Tracheal epithelial cell (primary cell): ENCODE measurements around the gene SDHC. TPM values are rescaled to one million over a fixed set of nuclear protein-coding genes. Genes with fewer than 3 reads are reported as not detected.

Source experiments
- total RNA-seq: library from RNA; depleted of rRNA; stranded (reverse); fragments of >200 nt; gene quantifications from 2 replicates; pipeline ENCODE4 v1.2.1, GENCODE V29; 2014

SDHC gene, protein sequence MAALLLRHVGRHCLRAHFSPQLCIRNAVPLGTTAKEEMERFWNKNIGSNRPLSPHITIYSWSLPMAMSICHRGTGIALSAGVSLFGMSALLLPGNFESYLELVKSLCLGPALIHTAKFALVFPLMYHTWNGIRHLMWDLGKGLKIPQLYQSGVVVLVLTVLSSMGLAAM
- 13.5 and 19.4 TPM in 2 replicates for total RNA-seq

DNA sequence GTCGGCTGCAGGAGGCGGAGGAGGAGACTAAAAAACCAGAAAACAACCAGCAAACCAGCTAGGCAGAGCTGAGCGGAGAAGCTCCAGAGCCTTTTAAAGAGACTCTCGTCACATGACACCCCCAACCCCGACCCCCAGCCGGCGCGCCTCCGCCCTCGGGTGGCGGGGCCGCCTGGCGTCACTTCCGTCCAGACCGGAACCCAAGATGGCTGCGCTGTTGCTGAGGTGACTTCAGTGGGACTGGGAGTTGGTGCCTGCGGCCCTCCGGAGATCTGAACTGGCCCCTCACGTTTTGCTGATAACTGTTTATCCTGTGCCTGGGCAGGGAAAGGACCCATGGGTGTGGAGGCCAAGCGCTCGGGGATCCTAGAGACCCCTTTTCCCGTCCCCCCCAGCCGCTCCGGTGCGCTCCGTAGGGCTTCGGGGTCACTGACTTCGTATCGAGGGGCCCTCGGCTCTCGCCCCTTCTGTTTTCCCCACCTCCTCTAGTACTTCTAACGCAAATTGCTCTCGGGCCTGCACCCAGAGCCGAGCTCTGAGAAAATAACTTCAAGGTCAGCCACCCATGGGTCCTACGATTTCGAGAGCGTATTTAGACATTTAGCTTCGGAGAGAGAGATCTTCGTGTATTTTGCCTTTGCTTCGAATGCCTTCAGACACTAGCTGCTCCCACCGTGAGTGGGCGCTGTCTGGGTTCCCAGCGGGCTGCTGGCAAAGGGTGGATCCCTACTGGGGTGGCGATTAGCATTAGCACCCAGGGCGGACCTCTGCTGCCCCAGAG lies at the start of gene SDHC:
SDHC (plus strand) TSS at position 181 of the 781 bp plus-strand sequence; CDS start at position 206, 25 bp downstream.

DNA sequence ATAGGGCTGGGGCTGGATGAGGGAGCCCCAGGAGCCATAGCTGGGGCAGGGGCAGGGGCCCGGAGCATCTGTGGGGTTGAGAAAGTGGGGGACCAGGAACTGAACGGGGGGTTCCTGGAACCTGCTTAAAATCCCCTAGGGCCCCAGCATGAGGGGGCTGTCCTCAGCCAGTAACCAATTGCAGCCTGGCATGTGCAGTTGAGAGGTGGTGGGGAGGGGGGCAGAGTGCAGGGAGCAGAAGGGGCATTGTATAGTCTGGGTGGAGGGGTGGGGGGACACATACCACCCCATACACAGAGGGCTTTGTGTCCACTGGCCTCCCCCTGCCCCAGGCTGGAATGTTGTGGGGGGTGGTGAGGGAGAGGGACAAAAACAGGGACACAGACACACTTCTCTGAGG lies 4.3 kb upstream of the SDHC start, which contains the start of gene MPZ:
MPZ (minus strand) TSS at position 101 of the 400 bp plus-strand sequence; CDS start at position 38, 63 bp downstream.

DNA sequence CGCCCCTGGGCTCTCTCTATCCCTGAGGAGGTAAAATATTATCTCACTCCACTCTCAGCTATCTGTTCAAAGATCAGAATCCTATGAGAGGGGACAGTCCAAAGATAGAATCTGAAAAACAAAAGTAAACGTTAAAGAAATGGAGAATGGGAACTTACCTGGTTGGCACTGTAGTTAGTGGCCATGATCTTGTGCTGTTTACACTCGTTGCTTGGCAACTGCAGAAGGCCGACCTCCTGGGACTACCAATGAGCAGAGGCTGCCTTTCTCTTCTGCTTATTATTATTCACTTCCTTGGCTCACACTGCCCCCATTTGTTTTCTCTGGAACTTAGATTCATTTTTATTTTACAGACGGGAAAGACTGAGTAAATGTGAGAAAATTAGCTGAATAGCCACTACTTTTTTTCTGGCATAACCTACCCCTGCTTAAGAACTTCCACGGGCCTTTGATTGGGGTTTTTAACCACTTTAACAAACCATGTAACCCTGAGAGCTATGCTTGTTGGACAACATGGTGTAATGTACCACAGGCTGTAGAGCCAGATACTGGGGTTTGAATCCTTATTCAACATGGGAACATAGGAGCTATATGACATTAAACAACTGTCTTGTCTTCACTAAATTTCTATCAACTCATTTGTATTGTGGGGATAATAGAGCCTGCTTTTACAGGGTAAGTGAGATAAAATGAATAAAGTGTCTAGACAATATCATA lies 53.7 kb downstream of the SDHC start, which contains the start of gene CFAP126:
CFAP126 (minus strand) TSS at position 193 of the 717 bp plus-strand sequence; CDS start at position 185, 8 bp downstream.

Other genes with a start within 250 kb of the SDHC start
- 0.72 and 0.85 TPM in 2 replicates for gene ARHGAP30, start 244.5 kb upstream of the SDHC start, total RNA-seq
- gene NECTIN4, start 224.8 kb upstream of the SDHC start, total RNA-seq: 52.6 and 97.8 TPM in 2 replicates
- gene KLHDC9, start 216.0 kb upstream of the SDHC start, total RNA-seq: 1.9 and 5.1 TPM in 2 replicates
- gene PFDN2, start 196.3 kb upstream of the SDHC start, total RNA-seq: 30.5 and 68.4 TPM in 2 replicates
- gene NIT1, start 196.3 kb upstream of the SDHC start, total RNA-seq: 25.6 and 53.5 TPM in 2 replicates
- gene DEDD, start 181.7 kb upstream of the SDHC start, total RNA-seq: 15.1 and 23.4 TPM in 2 replicates
- 32.6 and 41.2 TPM in 2 replicates for gene UFC1, start 160.4 kb upstream of the SDHC start, total RNA-seq
- gene USP21, start 154.9 kb upstream of the SDHC start, total RNA-seq: 5.8 and 8.7 TPM in 2 replicates
- 7.5 and 15.7 TPM in 2 replicates for gene PPOX, start 148.0 kb upstream of the SDHC start, total RNA-seq
- gene B4GALT3, start 136.9 kb upstream of the SDHC start, total RNA-seq: 19.0 and 23.2 TPM in 2 replicates
- under 0.01 TPM in 2 replicates for gene ADAMTS4, start 115.3 kb upstream of the SDHC start, total RNA-seq
- 110 and 155 TPM in 2 replicates for gene NDUFS2, start 112.0 kb upstream of the SDHC start, total RNA-seq
- gene FCER1G, start 99.1 kb upstream of the SDHC start, total RNA-seq: not detected in 2 replicates
- not detected in 2 replicates for gene APOA2, start 90.8 kb upstream of the SDHC start, total RNA-seq
- 10.9 and 12.3 TPM in 2 replicates for gene TOMM40L, start 88.3 kb upstream of the SDHC start, total RNA-seq
- gene NR1I3, start 76.2 kb upstream of the SDHC start, total RNA-seq: not detected in 2 replicates
- gene PCP4L1, start 55.6 kb upstream of the SDHC start, total RNA-seq: 0.24 TPM in 1 of 2 replicates, not detected in the other
- gene MPZ, start 4.4 kb upstream of the SDHC start, total RNA-seq: 0.21 and 0.24 TPM in 2 replicates
- gene CFAP126, start 53.5 kb downstream of the SDHC start, total RNA-seq: not detected in 2 replicates
- 0.72 TPM in 1 of 2 replicates, not detected in the other for gene FCGR2A, start 191.1 kb downstream of the SDHC start, total RNA-seq
- 0.85 and 24.3 TPM in 2 replicates for gene HSPA6, start 210.2 kb downstream of the SDHC start, total RNA-seq
- gene FCGR3A, start 235.4 kb downstream of the SDHC start, total RNA-seq: not detected in 2 replicates